Measurements from ENCODE around the gene FBXL14. TPM values are rescaled to one million over a fixed set of nuclear protein-coding genes. Genes with fewer than 3 reads are reported as not detected.

FBXL14 gene
- polyA plus RNA-seq, 1 of the 3 experiments (the other 2 are of a cell fraction): 11.3 TPM

DNA sequence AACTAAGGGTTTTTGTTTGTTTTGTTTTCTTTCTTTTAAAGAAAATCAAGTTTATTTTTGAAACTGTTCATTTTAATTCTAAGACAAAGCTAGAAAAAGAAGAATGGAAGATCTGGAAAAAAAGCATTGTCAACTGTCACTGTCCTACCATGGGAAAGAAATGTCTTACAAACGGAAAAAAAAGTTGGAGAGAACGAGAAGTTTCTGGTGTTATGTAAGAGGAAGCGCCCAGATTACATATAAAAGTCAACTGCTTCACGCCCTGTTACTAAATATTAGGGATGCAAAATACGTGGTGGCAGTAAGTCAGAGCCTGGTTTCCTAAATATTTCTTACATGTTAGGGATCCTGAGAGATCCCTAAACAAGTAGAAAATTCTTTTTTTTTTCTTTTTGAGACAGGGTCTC lies 14.3 kb upstream of the FBXL14 start:
- Histone ChIP-seq H3F3A (replicated peaks; ENCODE audit: insufficient read depth) (peaks cover 40% of the 10 kb centered on the region), H3K36me3 (replicated peaks in 1 of 2; ENCODE audit: control insufficient read depth in 1 of 2, insufficient read depth in 2 of 2, low read length in 1 of 2) (no peaks in the 10 kb centered on the region), H3K9me2 (no peaks in the 10 kb centered on the region), H2AFZ (ENCODE audit: low read depth) (no peak overlapping the region), H3K27ac (ENCODE audit: low read depth in 2 of 2, low read length in 1 of 2) (peak overlapping the region in 1 of 2 experiments; percentile 92; a peak in 1 of 4 replicates), H3K4me2 (no peak overlapping the region), H3K27me3 (ENCODE audit: insufficient read depth) (no peaks in the 10 kb centered on the region), H3K9ac (no peak overlapping the region), H3K4me1 (ENCODE audit: control insufficient read depth in 1 of 2, insufficient read depth in 2 of 2, low read depth in 1 of 2, low read length in 1 of 2) (peaks cover 9 to 43% of the 10 kb centered on the region in 2 experiments; a peak in 3 of 4 replicates), H3K79me2 (ENCODE audit: insufficient read depth) (peaks cover 83% of the 10 kb centered on the region), H3K9me3 (no peaks in the 10 kb centered on the region), H4K20me1 (ENCODE audit: insufficient read depth) (0 out of 2 replicates have a peak, but pooled peaks cover 6% of the 10 kb centered on the region), H3K4me3 (ENCODE audit: low read depth in 2 of 2, low read length in 1 of 2) (no peak overlapping the region)
- POLR2A ChIA-PET: no interaction called here
- CTCF ChIA-PET: interaction anchor here (1.1 kb wide), 1 partner anchor 490 kb away, joined by 4 read pairs; no protein-coding TSS in a partner anchor
- DNase-seq: no peak
- 84% methylated on average over 5 of the region's 5 CpGs for WGBS (ENCODE audit: low lambda C conversion rate)
- TF ChIP-seq, protein P1, sequence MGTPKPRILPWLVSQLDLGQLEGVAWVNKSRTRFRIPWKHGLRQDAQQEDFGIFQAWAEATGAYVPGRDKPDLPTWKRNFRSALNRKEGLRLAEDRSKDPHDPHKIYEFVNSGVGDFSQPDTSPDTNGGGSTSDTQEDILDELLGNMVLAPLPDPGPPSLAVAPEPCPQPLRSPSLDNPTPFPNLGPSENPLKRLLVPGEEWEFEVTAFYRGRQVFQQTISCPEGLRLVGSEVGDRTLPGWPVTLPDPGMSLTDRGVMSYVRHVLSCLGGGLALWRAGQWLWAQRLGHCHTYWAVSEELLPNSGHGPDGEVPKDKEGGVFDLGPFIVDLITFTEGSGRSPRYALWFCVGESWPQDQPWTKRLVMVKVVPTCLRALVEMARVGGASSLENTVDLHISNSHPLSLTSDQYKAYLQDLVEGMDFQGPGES (IDR thresholded peaks at IDR 0.05; ENCODE audit: low read depth, low read length): no peak
- TF ChIP-seq FOXM1 (IDR thresholded peaks at IDR 0.05; ENCODE audit: low read depth) (no peak), GABPA (IDR thresholded peaks at IDR 0.05; ENCODE audit: low read depth) (no peak), TCF12 (IDR thresholded peaks at IDR 0.05) (no peak), MEF2A (IDR thresholded peaks at IDR 0.05; ENCODE audit: borderline replicate concordance, low read depth) (no peak), NFIC (IDR thresholded peaks at IDR 0.05; ENCODE audit: borderline replicate concordance) (no peak), YY1 (IDR thresholded peaks at IDR 0.05; ENCODE audit: low read depth) (no peak), GATA2 (CRISPR knock-in tag; IDR thresholded peaks at IDR 0.05) (no peak), POLR2AphosphoS5 (IDR thresholded peaks at IDR 0.05; ENCODE audit: low read depth, low read length) (no peak), EZH2phosphoT487 (IDR thresholded peaks at IDR 0.05; ENCODE audit: borderline replicate concordance, low read depth) (no peak)
- TF ChIP-seq, protein P2, sequence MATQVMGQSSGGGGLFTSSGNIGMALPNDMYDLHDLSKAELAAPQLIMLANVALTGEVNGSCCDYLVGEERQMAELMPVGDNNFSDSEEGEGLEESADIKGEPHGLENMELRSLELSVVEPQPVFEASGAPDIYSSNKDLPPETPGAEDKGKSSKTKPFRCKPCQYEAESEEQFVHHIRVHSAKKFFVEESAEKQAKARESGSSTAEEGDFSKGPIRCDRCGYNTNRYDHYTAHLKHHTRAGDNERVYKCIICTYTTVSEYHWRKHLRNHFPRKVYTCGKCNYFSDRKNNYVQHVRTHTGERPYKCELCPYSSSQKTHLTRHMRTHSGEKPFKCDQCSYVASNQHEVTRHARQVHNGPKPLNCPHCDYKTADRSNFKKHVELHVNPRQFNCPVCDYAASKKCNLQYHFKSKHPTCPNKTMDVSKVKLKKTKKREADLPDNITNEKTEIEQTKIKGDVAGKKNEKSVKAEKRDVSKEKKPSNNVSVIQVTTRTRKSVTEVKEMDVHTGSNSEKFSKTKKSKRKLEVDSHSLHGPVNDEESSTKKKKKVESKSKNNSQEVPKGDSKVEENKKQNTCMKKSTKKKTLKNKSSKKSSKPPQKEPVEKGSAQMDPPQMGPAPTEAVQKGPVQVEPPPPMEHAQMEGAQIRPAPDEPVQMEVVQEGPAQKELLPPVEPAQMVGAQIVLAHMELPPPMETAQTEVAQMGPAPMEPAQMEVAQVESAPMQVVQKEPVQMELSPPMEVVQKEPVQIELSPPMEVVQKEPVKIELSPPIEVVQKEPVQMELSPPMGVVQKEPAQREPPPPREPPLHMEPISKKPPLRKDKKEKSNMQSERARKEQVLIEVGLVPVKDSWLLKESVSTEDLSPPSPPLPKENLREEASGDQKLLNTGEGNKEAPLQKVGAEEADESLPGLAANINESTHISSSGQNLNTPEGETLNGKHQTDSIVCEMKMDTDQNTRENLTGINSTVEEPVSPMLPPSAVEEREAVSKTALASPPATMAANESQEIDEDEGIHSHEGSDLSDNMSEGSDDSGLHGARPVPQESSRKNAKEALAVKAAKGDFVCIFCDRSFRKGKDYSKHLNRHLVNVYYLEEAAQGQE (IDR thresholded peaks at IDR 0.05; ENCODE audit: low read depth, low read length): no peak
- TF ChIP-seq, protein P3, sequence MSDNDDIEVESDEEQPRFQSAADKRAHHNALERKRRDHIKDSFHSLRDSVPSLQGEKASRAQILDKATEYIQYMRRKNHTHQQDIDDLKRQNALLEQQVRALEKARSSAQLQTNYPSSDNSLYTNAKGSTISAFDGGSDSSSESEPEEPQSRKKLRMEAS (IDR thresholded peaks at IDR 0.05; ENCODE audit: low read depth): no peak
